ENCODE measurements around the gene CD300H.

CD300H gene

GRCh38 chr17:74547736-74548135, 19.6 kb downstream of the CD300H start:
- DNase-seq, result no peak

- DNase-seq, result no peak
Measured at GRCh38 chr17:74547264-74547663, 20.0 kb downstream of the CD300H start.

DNA sequence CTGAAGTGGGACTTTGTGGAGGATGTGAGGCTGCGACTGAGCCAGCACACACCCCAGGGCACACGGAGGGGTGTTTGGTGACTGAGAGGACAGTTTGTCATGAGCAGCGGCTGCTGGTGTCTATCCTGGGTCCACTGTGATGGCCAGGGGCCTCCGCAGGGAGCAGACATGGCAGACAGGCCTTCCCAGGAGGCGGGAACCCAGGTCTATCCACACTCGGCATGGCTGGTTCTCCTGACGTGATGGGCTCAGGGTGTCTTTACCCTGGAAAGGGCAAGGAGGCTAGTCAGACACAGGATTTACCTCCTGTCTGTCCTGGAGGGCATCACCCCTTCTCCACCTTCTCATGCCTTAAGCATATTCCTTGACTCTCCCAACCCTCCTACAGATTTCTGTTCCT, 20.7 kb downstream of the CD300H start:
- DNase-seq, result no peak

DNA sequence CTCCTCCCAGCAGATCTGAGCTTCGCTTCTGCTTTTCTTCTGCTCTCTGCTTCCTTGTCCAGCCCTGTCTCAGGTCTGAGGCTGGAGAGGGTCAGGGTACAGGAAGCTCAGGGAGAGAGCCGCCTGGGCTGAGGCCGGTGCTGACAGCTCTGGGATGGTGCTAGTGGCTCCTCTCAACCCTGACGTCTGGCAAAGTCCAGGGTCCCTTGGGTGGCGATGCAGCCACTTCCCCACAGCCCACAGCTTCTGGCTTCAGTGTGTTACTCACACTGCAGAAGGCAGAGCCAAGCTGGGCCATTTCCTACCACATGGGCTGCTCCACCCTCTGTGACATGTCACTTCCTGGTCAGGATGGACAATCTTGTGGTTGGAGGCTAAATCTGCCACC, 21.5 kb downstream of the CD300H start, which contains the start of gene CD300C:
Gene CD300C, minus strand, starts transcription at position 273 of the 388 bp plus-strand sequence. CDS start 333 bp downstream, outside the sequence.
- DNase-seq, result no peak

DNA sequence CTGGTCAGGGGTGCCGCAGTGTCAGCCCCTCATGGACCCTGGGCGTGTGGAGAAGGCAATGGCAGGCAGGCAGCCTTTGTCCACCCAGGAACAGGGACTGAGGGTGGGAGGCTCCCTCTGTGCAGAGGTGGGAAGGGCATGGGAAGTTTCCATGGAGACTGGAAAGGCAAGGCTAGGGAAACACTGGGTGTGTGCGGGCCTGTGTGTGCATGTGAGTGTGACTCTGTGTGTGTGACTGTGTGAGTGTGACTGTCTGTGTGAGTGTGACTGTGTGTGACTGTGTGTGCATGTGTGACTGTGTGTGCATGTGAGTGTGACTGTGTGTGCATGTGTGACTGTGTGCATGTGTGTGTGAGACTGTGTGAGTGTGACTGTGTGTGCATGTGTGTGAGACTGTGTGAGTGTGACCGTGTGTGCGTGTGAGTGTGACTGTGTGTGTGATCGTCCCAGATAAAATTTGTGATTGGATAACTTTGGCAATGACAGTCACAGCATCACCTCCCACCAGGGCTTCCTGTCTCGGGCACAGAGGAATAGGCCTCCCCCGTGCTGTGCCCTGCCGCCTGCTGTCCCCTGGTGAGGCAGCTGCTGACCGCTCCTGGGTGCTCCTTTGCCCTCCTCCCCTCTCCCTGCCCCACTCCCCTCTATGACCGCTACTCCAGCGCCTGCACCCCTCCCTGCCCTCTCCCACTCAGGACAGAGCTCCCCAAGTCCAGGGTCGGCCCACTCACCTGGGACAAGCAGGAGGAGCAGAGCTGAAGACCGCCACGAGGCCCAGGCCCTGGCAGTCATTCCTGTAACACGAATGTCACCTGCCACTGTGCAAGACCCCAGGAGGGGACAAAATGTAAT, 22.1 kb downstream of the CD300H start:
- no peak for DNase-seq

- DNase-seq, result no peak
Measured at GRCh38 chr17:74543891-74544760, 23.2 kb downstream of the CD300H start.

- DNase-seq, result no peak
Measured at GRCh38 chr17:74543406-74543805, 23.9 kb downstream of the CD300H start.

DNA sequence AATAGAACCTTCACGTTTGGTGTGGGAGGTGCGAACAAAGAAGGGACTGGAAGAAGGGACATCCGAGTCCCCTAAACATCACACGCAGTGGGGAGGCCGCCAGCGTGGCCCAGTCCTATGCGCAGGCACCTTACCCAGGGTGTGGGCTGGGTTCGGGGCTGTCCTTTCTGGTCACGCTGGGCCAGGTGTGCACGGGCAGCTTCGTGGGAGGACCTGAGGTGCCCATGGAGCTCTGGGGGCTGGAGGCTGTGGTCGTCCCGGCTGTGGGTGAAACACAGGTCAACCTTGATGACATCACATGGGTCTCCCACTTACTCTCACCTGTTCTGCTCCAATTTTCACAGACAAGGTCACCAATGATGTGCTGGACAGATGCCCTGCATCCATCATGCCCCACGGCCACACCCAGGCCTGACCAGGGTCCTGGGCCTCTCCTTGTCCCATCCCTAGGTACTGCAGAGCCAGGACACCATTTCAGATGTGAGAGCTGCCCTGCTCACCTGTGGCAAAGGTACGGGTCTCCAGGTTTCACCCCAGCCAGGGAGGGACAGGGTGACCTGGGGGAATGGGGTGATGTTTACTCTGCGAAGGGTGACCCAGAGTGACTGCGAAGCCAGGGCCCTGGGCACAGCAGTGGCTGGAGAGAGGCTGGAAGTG, 24.5 kb downstream of the CD300H start:
- no peak for DNase-seq

DNA sequence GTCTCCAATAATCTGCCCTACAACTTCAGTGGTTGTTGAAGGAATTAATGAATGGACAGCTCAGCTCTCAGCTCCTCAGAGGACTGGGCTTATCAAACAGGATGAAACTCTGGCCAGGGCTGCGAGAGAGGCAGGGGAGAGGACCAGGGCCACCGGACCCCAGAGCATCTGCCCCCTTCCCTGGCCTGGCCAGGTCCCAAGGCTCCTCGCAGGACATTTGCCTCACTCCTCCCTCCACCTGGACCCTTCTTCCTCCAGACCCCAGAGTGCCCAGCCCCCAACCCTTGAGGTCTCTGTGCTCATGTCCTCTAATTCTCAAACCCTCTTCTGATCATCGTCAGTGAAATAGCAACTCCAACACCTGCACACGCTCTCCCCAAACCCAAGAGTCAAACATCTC, 25.1 kb downstream of the CD300H start:
- DNase-seq, result no peak

GRCh38 chr17:74541176-74542111, 25.9 kb downstream of the CD300H start:
- DNase-seq, result no peak

DNA sequence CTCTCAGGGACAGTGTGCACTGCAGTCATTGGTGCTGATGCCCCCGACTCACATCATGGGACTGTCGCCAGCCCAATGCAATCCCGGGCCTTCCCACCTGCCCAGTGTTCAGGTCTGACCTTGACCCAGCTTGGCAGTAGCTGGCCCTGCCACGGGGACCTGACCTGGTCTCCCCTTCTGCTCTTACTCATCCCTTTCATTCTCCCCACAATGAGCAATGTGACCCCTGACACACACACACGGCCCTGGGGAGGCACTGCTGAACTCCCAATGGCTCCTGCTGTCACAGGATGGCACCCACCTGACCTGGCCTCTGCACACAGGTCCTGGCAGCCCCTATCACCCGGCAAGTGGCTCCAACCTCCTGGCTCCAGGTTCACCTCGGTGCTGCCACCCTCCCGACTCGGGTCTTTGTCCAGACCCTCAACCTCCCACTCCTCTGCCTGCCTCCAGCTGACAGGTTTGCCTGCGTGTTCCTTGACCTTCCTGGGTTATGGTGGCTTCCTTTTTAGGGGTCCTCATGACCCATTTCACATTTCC, 28.0 kb downstream of the CD300H start:
- DNase-seq, result no peak

- DNase-seq, result no peak
Measured at GRCh38 chr17:74536890-74537289, 30.4 kb downstream of the CD300H start.

- no peak for DNase-seq
Measured at GRCh38 chr17:74532115-74532514, 35.2 kb downstream of the CD300H start.

GRCh38 chr17:74531231-74531761, 36.0 kb downstream of the CD300H start, which contains the start of gene CD300LB:
TSS of gene CD300LB (minus strand) at chr17:74531475. CDS start at chr17:74531350, 125 bp downstream.
- no peak for DNase-seq

DNA sequence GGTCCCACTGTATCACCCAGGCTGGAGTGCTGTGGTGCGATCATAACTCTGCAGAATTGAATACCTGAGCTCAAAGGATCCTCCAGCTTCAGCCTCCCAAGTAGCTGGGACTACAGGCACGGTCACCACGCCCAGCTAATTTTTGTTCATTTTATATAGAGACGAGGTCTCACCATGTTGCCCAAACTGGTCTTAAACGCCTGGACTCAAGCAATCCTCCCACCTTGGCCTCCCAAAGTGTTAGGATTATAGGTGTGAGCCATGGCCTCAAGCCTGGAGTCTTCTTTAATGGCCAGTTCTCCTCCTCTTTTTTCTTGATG, 36.5 kb downstream of the CD300H start:
- no peak for DNase-seq

- no peak for DNase-seq
Measured at GRCh38 chr17:74529243-74529642, 38.1 kb downstream of the CD300H start.

DNA sequence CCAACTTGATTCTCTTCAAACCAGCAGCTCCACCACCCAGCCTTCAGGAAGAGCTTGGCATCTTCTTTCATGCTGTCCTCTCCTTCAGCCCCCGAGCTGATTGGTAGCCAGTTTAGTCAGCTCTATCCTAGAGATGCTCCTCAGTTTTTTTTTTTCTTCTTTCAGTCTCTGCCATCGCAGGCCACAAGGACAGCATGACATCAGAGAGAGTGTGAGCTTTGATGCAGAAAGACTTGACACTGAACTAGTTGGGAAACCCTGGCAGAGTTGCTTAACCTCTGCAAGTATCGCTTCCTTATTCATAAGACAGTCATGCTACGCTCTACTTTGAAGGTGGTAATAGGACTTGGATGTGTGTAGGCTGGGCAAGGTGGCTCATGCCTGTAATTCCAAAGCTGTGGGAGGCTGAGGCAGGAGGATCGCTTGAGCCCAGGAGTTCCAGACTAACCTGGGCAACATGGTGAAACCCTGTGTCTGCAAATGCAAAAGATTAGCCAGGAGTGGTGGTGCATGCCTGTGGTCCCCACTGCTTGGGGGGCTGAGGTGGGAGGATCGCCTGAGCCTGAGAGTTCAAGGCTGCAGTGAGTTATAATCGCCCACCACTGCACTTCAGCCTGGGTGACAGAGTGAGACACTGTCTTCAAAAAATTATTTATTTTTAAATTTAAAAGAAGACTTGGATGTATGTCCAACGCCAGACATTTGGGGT, 38.7 kb downstream of the CD300H start:
- DNase-seq, result no peak

GRCh38 chr17:74527756-74528155, 39.6 kb downstream of the CD300H start:
- DNase-seq, result no peak

- no peak for DNase-seq
Measured at GRCh38 chr17:74527081-74527480, 40.2 kb downstream of the CD300H start.

GRCh38 chr17:74526681-74527080, 40.6 kb downstream of the CD300H start:
- no peak for DNase-seq

DNA sequence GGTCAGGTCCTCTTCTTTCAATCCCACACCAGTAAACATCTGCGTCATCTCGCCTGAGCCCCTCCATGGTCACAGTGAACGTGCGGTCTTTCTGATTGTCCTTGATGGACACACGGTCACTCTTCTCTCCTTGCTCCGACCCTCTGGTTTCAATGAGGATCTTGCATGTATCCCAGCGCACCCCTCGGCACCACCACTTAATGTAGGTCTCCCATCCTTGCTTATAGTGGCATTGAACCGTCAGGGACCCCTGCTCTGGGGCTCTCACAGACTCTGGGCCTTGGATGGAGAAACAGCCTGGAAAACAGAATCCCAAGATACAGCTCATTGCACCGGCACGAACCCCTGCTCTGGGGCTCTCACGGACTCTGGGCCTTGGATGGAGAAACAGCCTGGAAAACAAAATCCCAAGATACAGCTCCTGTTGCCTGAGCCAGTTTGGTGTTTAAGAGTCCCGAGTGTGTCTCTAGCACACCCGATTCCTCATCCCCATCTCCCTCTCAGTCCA, 41.5 kb downstream of the CD300H start:
- DNase-seq, result no peak

Data from NCI-H1417 treated with DMSO at 0.1 percent for 48 hours (cell line).